Uterus (tissue), 2 donors: ENCODE data around the gene HPS4.

Source experiments
- POLR2A ChIP-seq, 2 donors: fragments of 450-650 bp; IDR thresholded peaks; one replicate each; pipeline ENCODE4 v1.6.1; 2016; ENCODE audit warnings: antibody characterized with exemption in 2 of 2, mild to moderate bottlenecking in 1 of 2, moderate library complexity in 1 of 2
- TF ChIP-seq, protein P1 (sequence below), 4 experiments: fragments of 200-600 bp in 2 of 4; fragments of 450-650 bp in 2 of 4; sonication (generic) in 2 of 4; IDR thresholded peaks; one replicate each; pipeline ENCODE4 v1.5.1; 2016 to 2019; ENCODE audit warnings: antibody characterized with exemption in 4 of 4, mild to moderate bottlenecking in 2 of 4, moderate library complexity in 1 of 4

DNA sequence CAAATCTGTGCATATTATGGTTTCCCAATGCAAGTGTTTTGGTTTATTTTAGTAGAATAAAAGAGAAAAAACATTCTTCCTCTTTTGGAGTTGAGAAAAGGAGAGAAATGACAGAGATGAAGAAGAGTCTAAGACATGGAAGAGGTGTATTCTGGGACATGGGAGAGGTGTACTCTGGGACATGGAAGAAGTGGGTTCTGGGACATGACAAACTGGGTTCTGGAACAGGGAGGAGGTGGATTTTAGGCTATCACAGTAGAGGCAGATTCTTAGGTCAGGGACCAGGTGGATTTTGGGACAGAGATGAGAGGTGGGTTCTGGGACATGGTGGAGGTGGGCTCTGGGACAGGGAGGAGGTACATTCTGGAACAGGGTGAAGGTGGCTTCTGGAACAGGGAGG, 56.7 kb downstream of the HPS4 start:
- TF ChIP-seq, protein P1, sequence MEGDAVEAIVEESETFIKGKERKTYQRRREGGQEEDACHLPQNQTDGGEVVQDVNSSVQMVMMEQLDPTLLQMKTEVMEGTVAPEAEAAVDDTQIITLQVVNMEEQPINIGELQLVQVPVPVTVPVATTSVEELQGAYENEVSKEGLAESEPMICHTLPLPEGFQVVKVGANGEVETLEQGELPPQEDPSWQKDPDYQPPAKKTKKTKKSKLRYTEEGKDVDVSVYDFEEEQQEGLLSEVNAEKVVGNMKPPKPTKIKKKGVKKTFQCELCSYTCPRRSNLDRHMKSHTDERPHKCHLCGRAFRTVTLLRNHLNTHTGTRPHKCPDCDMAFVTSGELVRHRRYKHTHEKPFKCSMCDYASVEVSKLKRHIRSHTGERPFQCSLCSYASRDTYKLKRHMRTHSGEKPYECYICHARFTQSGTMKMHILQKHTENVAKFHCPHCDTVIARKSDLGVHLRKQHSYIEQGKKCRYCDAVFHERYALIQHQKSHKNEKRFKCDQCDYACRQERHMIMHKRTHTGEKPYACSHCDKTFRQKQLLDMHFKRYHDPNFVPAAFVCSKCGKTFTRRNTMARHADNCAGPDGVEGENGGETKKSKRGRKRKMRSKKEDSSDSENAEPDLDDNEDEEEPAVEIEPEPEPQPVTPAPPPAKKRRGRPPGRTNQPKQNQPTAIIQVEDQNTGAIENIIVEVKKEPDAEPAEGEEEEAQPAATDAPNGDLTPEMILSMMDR (IDR thresholded peaks at IDR 0.05) = no peak
- TF ChIP-seq POLR2A (IDR thresholded peaks at IDR 0.05) = no peak
